ENCODE results near the gene VASH1. TPM values are rescaled to one million over a fixed set of nuclear protein-coding genes. Genes with fewer than 3 reads are reported as not detected.

VASH1 gene
- total RNA-seq, 1 experiment from 2014 or later: not detected

DNA sequence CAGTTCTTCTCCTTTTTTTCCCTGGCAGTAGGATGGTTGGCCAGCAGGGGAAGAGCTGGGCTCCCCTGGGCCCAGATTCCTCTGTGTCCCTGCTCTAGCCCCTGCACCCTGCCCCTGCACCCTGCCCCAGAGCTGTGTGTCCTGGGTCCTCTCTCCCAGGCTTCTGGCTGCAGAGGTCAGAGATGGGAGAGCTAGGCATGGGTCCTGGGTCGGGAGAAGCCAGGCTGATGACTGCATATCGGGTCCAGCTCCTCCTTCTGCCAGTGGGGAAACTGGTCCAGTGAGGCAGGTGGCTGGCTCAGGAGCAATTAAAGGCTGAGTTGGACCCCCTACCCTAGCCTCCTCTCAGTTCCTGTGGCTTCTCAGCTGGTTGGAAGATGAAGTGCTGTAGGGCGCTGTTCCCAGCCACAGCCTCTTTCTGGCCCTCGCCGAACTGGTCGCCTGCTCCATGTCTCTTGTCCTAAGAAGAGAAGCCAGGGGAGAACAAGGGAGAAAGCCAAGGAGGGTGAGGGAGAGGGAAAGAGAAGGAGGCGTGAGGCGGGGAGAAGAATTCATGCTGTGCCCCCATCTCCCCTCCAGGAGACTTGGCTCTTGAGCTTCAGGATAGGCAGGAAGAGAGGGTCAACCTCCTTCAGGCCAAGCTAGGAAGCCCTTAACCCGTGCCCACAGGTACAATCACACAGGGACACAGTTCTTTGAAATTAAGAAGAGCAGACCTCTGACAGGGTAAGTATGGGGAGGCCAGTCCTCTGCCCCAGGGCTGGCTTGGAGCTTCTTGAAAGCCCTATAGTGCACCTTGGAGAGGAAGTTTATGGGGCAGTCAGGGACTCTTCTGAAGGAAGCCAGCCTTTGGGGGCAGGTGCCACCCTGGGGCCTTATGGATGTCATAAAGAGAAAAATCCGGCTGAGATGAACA, 9.5 kb downstream of the VASH1 start:
- H3K79me2 ChIP-seq (ENCODE audit: low read length): no peaks in the 10 kb centered on the region
- H4K20me1 ChIP-seq (ENCODE audit: insufficient read depth, low read depth, low read length): no peaks in the 10 kb centered on the region
- H3K9me2 ChIP-seq (replicated peaks; ENCODE audit: insufficient read depth, low read length): no peaks in the 10 kb centered on the region
- H3K27me3 ChIP-seq (ENCODE audit: low read length): no peaks in the 10 kb centered on the region
- H2AFZ ChIP-seq (ENCODE audit: low read length): no peak overlapping the region
- no peak overlapping the region for H3K4me3 ChIP-seq (ENCODE audit: low read length)
- H3K27ac ChIP-seq (ENCODE audit: low read length): no peak overlapping the region
- no peak for DNase-seq
- no peaks in the 10 kb centered on the region; the same call in 1 of the 2 replicates for H3K4me1 ChIP-seq (ENCODE audit: low read length)
- no peak overlapping the region for H3K4me2 ChIP-seq (ENCODE audit: low read depth, low read length, poor library complexity, severe bottlenecking)
- H3K9me3 ChIP-seq (ENCODE audit: low read length): no peaks in the 10 kb centered on the region
- no peak overlapping the region for H3K9ac ChIP-seq (ENCODE audit: low read length)
- no peaks in the 10 kb centered on the region for H3K36me3 ChIP-seq (ENCODE audit: insufficient read depth, low read length)

- H2AFZ ChIP-seq (ENCODE audit: low read length): no peak overlapping the region
- no peak overlapping the region for H3K4me3 ChIP-seq (ENCODE audit: low read length)
- no peaks in the 10 kb centered on the region for H3K9me2 ChIP-seq (replicated peaks; ENCODE audit: insufficient read depth, low read length)
- no peaks in the 10 kb centered on the region for H3K27me3 ChIP-seq (ENCODE audit: low read length)
- H3K79me2 ChIP-seq (ENCODE audit: low read length): no peaks in the 10 kb centered on the region
- no peaks in the 10 kb centered on the region for H4K20me1 ChIP-seq (ENCODE audit: insufficient read depth, low read depth, low read length)
- no peak for DNase-seq
- no peaks in the 10 kb centered on the region for H3K9me3 ChIP-seq (ENCODE audit: low read length)
- no peak overlapping the region for H3K9ac ChIP-seq (ENCODE audit: low read length)
- H3K36me3 ChIP-seq (ENCODE audit: insufficient read depth, low read length): no peaks in the 10 kb centered on the region
- no peak overlapping the region for H3K27ac ChIP-seq (ENCODE audit: low read length)
- no peak overlapping the region for H3K4me2 ChIP-seq (ENCODE audit: low read depth, low read length, poor library complexity, severe bottlenecking)
- H3K4me1 ChIP-seq (ENCODE audit: low read length): no peaks in the 10 kb centered on the region; the same call in 1 of the 2 replicates
These were observed 10.2 kb downstream of the VASH1 start for GRCh38 chr14:76771437-76771980.

- H3K9me3 ChIP-seq (ENCODE audit: low read length): no peaks in the 10 kb centered on the region
- no peaks in the 10 kb centered on the region for H3K79me2 ChIP-seq (ENCODE audit: low read length)
- no peaks in the 10 kb centered on the region for H3K9me2 ChIP-seq (replicated peaks; ENCODE audit: insufficient read depth, low read length)
- no peak overlapping the region for H3K27ac ChIP-seq (ENCODE audit: low read length)
- H3K4me1 ChIP-seq (ENCODE audit: low read length): no peaks in the 10 kb centered on the region; the same call in 1 of the 2 replicates
- H4K20me1 ChIP-seq (ENCODE audit: insufficient read depth, low read depth, low read length): 0 out of 2 replicates have a peak, but pooled peaks cover 3% of the 10 kb centered on the region
- H3K36me3 ChIP-seq (ENCODE audit: insufficient read depth, low read length): no peaks in the 10 kb centered on the region
- no peak overlapping the region for H3K9ac ChIP-seq (ENCODE audit: low read length)
- H2AFZ ChIP-seq (ENCODE audit: low read length): no peak overlapping the region
- no peak overlapping the region for H3K4me3 ChIP-seq (ENCODE audit: low read length)
- H3K27me3 ChIP-seq (ENCODE audit: low read length): no peaks in the 10 kb centered on the region
- no peak for DNase-seq
- H3K4me2 ChIP-seq (ENCODE audit: low read depth, low read length, poor library complexity, severe bottlenecking): no peak overlapping the region
These were observed 11.3 kb downstream of the VASH1 start for GRCh38 chr14:76772300-76773187.

GRCh38 chr14:76773188-76773885, 12.1 kb downstream of the VASH1 start:
- Histone ChIP-seq H3K4me2 (ENCODE audit: low read depth, low read length, poor library complexity, severe bottlenecking) (no peak overlapping the region), H3K27ac (ENCODE audit: low read length) (no peak overlapping the region), H2AFZ (ENCODE audit: low read length) (no peak overlapping the region), H3K9me3 (ENCODE audit: low read length) (no peaks in the 10 kb centered on the region), H3K4me3 (ENCODE audit: low read length) (no peak overlapping the region), H3K79me2 (ENCODE audit: low read length) (no peaks in the 10 kb centered on the region), H3K36me3 (ENCODE audit: insufficient read depth, low read length) (no peaks in the 10 kb centered on the region), H3K9ac (ENCODE audit: low read length) (no peak overlapping the region), H3K4me1 (ENCODE audit: low read length) (no peaks in the 10 kb centered on the region; the same call in 1 of the 2 replicates), H3K27me3 (ENCODE audit: low read length) (no peaks in the 10 kb centered on the region), H4K20me1 (ENCODE audit: insufficient read depth, low read depth, low read length) (0 out of 2 replicates have a peak, but pooled peaks cover 4% of the 10 kb centered on the region), H3K9me2 (replicated peaks; ENCODE audit: insufficient read depth, low read length) (no peaks in the 10 kb centered on the region)
- no peak for DNase-seq

DNA sequence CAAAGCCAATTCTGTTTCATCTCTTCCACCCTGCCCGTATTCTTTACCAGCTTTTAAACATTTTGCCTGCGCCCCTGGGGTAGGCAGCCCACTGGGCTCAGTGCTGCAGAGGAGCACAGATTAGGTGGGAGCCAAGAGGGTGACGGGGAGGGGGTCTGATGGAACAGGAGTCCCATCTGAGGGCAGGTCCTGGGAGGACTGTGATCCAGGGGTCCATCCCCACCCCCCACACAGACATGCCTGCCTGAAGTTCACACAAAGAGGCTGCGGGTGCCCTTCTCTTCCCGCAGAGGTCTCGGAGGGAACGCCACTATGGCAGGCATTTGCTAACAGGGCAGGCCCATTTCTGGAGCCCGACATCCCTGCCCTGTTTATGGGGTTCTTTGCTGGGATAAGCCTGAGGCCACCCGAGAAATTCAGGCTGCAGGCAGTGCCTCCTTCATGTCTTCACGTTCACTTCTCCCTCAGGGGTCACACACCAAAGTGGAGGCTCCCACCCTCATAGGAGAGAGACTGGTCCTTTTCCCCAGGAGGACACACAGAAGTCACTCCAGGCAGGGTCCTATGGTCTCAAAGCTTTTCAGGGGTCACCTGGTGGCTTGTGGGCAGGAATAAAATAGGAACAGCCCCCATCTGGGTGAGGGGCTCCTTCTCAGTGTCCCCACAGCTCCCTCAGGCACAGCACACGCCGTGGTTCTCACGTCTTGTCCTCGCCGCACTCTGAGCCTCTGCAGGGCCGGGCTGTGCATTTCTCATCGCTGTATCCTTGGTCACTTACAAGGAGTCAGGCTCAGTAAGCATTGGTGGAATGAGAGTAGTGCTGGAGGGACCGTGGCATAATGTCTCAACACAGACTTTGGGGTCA, 12.9 kb downstream of the VASH1 start:
- H3K9me2 ChIP-seq (replicated peaks; ENCODE audit: insufficient read depth, low read length): no peaks in the 10 kb centered on the region
- H3K36me3 ChIP-seq (ENCODE audit: insufficient read depth, low read length): no peaks in the 10 kb centered on the region
- H3K27ac ChIP-seq (ENCODE audit: low read length): no peak overlapping the region
- H3K4me1 ChIP-seq (ENCODE audit: low read length): no peaks in the 10 kb centered on the region
- no peak overlapping the region for H3K4me2 ChIP-seq (ENCODE audit: low read depth, low read length, poor library complexity, severe bottlenecking)
- no peaks in the 10 kb centered on the region for H3K27me3 ChIP-seq (ENCODE audit: low read length)
- no peaks in the 10 kb centered on the region for H3K9me3 ChIP-seq (ENCODE audit: low read length)
- 0 out of 2 replicates have a peak, but pooled peaks cover 4% of the 10 kb centered on the region for H4K20me1 ChIP-seq (ENCODE audit: insufficient read depth, low read depth, low read length)
- no peak overlapping the region for H3K4me3 ChIP-seq (ENCODE audit: low read length)
- DNase-seq: no peak
- no peak overlapping the region for H3K9ac ChIP-seq (ENCODE audit: low read length)
- H3K79me2 ChIP-seq (ENCODE audit: low read length): no peaks in the 10 kb centered on the region
- no peak overlapping the region for H2AFZ ChIP-seq (ENCODE audit: low read length)

- H4K20me1 ChIP-seq (ENCODE audit: insufficient read depth, low read depth, low read length): 0 out of 2 replicates have a peak, but pooled peaks cover 4% of the 10 kb centered on the region
- H3K9me3 ChIP-seq (ENCODE audit: low read length): no peaks in the 10 kb centered on the region
- H3K27me3 ChIP-seq (ENCODE audit: low read length): no peaks in the 10 kb centered on the region
- no peak overlapping the region for H3K4me3 ChIP-seq (ENCODE audit: low read length)
- H3K79me2 ChIP-seq (ENCODE audit: low read length): no peaks in the 10 kb centered on the region
- no peak overlapping the region for H2AFZ ChIP-seq (ENCODE audit: low read length)
- H3K27ac ChIP-seq (ENCODE audit: low read length): no peak overlapping the region
- H3K4me2 ChIP-seq (ENCODE audit: low read depth, low read length, poor library complexity, severe bottlenecking): no peak overlapping the region
- no peak overlapping the region for H3K9ac ChIP-seq (ENCODE audit: low read length)
- H3K36me3 ChIP-seq (ENCODE audit: insufficient read depth, low read length): no peaks in the 10 kb centered on the region
- DNase-seq: no peak
- no peaks in the 10 kb centered on the region for H3K9me2 ChIP-seq (replicated peaks; ENCODE audit: insufficient read depth, low read length)
- no peaks in the 10 kb centered on the region for H3K4me1 ChIP-seq (ENCODE audit: low read length)
These were observed 13.8 kb downstream of the VASH1 start for GRCh38 chr14:76774821-76775694.

Data from Karpas-422 (cell line).